Measurements from ENCODE around the gene CYTH1. TPM values are rescaled to one million over a fixed set of nuclear protein-coding genes. Genes with fewer than 3 reads are reported as not detected.

Gene CYTH1
- total RNA-seq, 1 experiment from 2014 or later: 9.7 TPM

DNA sequence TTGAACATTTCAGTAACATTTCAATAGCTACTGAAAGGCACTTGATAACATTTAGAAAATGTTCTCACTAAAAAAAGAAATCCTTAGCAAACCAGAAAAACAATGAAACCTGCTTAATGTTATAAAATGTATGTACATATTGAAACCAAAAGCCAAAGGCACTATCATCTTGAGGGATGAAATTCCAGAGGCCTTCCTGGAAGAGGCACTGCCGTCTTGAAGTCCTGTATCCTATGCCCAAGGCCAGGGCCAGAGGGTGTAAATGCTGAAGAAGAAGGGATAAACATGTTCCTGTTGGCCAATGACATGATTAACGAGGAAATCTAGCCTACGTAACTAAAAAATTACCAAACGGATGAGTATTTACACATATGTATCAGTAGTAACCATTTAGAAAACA lies 147.9 kb downstream of the CYTH1 start:
- peaks cover 0 to 2% (median 0%) of the 10 kb centered on the region in 3 experiments; a peak in 1 of 7 replicates for H3K36me3 Mint-ChIP-seq (ENCODE audit: insufficient read depth in 1 of 3, low read depth in 3 of 3)
- WGBS (ENCODE audit: extremely low coverage, insufficient read length, low lambda C conversion rate): no CpG with 5 or more reads among the region's 4 CpGs

More for the DNA sequence above, 147.9 kb downstream of the CYTH1 start:
- DNase-seq: no peak
- Histone ChIP-seq H3K23ac (ENCODE audit: insufficient read length, low read depth, low read length) (no peak overlapping the region), H3K18ac (ENCODE audit: insufficient read length, low read depth, low read length) (no peak overlapping the region), H3K9ac (ENCODE audit: extremely low read depth, insufficient read length, low read length) (no peak overlapping the region), H3K4me2 (ENCODE audit: insufficient read depth, insufficient read length, low read length) (no peak overlapping the region), H3K56ac (ENCODE audit: insufficient read length, low read depth, low read length) (no peak overlapping the region), H2AFZ (ENCODE audit: low read length) (no peak overlapping the region), H4K20me1 (ENCODE audit: control insufficient read depth, insufficient read depth, insufficient read length) (no peaks in the 10 kb centered on the region), H3K27ac (ENCODE audit: insufficient read length, low read depth, low read length) (no peak overlapping the region), H2BK12ac (ENCODE audit: insufficient read length, low read depth, low read length) (no peak overlapping the region), H3K4ac (ENCODE audit: low read depth, low read length) (no peak overlapping the region), H3K4me1 (ENCODE audit: insufficient read depth, low read length) (no peaks in the 10 kb centered on the region), H3K27me3 (ENCODE audit: insufficient read depth, low read length) (no peaks in the 10 kb centered on the region), H2BK120ac (ENCODE audit: low read depth, low read length, poor library complexity, severe bottlenecking) (no peak overlapping the region), H3K79me2 (ENCODE audit: insufficient read depth, low read length) (no peaks in the 10 kb centered on the region), H2BK5ac (ENCODE audit: insufficient read length, low read length) (no peak overlapping the region), H4K8ac (replicated peaks; ENCODE audit: insufficient read length, low read depth, low read length) (no peak overlapping the region), H3K23me2 (ENCODE audit: insufficient read length, low read depth, low read length, poor library complexity, severe bottlenecking) (no peaks in the 10 kb centered on the region), H2BK20ac (ENCODE audit: low read depth, low read length, poor library complexity, severe bottlenecking) (no peak overlapping the region), H3K14ac (ENCODE audit: insufficient read depth, low read length) (no peak overlapping the region), H4K5ac (ENCODE audit: insufficient read length, low read depth, low read length) (no peak overlapping the region), H4K91ac (ENCODE audit: insufficient read length, low read depth, low read length) (no peak overlapping the region), H3K79me1 (ENCODE audit: insufficient read depth, low read depth, low read length, poor library complexity, severe bottlenecking) (no peaks in the 10 kb centered on the region), H2AK5ac (ENCODE audit: insufficient read length, low read length) (no peak overlapping the region), H3T11ph (ENCODE audit: low read length) (no peak overlapping the region), H3K9me3 (ENCODE audit: control insufficient read depth, low read depth, low read length) (no peaks in the 10 kb centered on the region), H2BK15ac (ENCODE audit: low read depth, low read length) (no peak overlapping the region)
- peaks cover 4% of the 10 kb centered on the region; the same call in 1 of the 2 replicates for H3K27me3 Mint-ChIP-seq (ENCODE audit: low read depth)
- H3K27ac Mint-ChIP-seq: no peak overlapping the region
- 0 out of 4 replicates have a peak, but pooled peaks cover 0 to 3% of the 10 kb centered on the region in 2 experiments for H3K4me1 Mint-ChIP-seq
- 0 out of 5 replicates have a peak, but pooled peaks cover 0 to 2% of the 10 kb centered on the region in 2 experiments for H3K9me3 Mint-ChIP-seq
- H3K4me3 Mint-ChIP-seq: no peak overlapping the region
- TF ChIP-seq, protein P1, sequence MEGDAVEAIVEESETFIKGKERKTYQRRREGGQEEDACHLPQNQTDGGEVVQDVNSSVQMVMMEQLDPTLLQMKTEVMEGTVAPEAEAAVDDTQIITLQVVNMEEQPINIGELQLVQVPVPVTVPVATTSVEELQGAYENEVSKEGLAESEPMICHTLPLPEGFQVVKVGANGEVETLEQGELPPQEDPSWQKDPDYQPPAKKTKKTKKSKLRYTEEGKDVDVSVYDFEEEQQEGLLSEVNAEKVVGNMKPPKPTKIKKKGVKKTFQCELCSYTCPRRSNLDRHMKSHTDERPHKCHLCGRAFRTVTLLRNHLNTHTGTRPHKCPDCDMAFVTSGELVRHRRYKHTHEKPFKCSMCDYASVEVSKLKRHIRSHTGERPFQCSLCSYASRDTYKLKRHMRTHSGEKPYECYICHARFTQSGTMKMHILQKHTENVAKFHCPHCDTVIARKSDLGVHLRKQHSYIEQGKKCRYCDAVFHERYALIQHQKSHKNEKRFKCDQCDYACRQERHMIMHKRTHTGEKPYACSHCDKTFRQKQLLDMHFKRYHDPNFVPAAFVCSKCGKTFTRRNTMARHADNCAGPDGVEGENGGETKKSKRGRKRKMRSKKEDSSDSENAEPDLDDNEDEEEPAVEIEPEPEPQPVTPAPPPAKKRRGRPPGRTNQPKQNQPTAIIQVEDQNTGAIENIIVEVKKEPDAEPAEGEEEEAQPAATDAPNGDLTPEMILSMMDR (conservative IDR thresholded peaks at IDR 0.05): no peak
